Activated CD4-positive, alpha-beta T cell treated with anti-CD3 and anti-CD28 coated beads, Interleukin-2, amount 50 U/mL, for 4 hours (primary cell): ENCODE data around the gene TGM1.

Experiments
- DNase-seq, 2 experiments: peaks; one replicate each; pipeline ENCODE4 v3.0.0-alpha.2; 2020

TGM1 gene

GRCh38 chr14:24291446-24292117 is 28.6 kb upstream of the TGM1 start:
- no peak for DNase-seq

GRCh38 chr14:24290746-24291145 is 27.8 kb upstream of the TGM1 start:
- no peak for DNase-seq

GRCh38 chr14:24289649-24290280 is 26.8 kb upstream of the TGM1 start:
- DNase-seq, result no peak

DNA sequence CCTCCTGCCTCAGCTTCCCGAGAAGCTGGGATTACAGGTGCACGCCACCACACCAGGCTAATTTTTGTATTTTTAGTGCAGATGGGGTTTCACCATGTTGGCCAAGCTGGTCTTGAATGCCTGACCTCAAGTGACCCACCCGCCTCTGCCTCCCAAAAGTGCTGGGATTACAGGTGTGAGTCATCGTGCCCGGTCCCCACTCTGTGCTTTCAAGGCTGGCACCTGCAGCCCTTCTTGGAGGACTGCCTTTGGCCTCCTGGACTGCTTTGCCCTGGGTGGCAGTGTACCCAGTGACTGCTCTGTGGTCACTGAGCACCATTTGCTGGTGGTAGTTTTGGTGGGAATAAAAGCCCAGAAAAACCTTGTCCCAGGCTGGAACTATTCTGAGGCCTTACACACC is 24.0 kb upstream of the TGM1 start:
- DNase-seq, result no peak

- no peak for DNase-seq
Observed at GRCh38 chr14:24285351-24285750, 22.4 kb upstream of the TGM1 start.

- no peak for DNase-seq
Observed at GRCh38 chr14:24284501-24285035, 21.6 kb upstream of the TGM1 start.

DNA sequence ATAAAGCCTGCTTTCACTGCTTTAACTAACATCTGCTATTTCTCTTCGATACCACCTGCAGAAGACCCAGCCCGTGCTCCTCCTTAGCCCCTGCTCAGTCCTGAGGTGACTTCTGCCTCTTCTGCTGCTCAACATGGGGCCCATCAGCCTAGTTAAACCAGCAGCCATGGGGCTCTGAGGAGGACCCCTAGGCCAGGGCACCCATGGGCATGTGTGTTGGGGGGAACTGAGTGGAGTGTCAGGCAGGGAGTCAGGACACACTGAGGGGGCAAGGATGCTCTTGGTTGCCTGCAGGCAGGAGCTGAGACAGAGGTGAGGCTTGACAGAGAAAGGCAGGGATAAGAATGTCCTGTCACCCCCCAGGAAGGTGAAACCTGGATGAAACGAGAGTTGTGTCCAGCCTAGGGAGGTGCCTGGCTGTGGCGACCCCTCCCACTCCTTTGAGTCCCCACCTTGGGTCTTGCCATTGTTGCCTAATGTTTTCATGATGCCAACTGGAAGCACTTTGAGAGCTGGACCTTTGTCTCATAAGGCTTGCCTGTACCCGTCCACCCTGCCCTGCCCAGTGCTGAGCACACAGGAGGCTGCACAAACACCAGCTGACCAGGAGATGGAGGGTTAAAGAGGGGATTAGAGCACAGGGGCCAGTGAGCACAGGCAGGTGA is 21.0 kb upstream of the TGM1 start:
- no peak for DNase-seq

DNA sequence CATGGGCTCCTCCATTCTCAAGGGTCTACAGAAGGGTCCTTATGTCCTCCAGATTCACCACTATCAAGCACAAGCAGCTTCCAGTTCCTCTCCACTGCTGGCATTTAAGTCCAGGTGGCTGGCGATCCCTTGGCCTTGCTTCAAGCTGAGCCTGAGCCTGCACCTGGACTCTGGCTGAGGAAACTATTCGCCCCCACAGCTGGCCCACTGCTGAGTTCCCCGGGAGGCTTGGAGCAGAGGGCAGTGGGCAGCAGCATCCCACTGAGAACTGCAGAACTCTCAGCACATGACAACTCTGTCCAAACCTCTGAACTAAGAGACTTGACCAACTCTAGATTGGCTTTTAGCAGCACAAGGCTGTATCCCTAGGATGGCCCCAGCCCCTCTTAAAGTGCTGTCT is 19.8 kb upstream of the TGM1 start:
- no peak for DNase-seq

GRCh38 chr14:24281636-24282035 is 18.7 kb upstream of the TGM1 start:
- no peak for DNase-seq

DNA sequence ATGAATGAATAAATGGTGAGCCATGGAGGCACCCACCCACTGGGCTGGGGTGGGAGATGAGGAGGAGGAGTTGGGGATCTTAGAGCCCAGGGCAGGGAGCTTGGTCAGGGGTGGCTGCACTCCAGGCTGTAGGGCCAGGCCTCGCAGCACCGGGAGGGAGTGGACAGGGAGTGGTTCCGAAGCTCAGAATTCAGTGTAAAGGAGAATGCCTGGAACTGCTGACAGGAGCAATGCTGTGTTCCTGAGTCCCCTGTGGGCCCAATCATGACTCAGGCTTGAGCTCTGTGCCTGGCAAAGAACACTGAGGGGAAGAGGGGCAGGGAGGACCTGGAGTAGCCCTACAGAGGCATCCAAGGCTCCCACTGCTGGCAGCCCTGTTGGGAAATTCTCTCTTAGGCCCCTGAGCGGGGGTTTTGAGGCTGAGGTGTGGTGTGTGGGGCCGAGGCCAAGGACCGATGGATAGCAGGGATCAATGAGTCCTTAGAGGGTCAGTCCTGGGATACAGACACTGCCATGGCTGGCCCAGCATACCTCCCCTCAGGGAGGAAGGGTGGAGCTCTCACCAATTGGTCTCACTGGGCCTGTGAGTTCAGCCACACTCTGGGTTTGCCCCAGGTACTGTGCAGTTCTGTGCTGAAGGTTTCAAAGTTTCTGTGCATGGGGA is 18.0 kb upstream of the TGM1 start:
- DNase-seq, result no peak

GRCh38 chr14:24279301-24280186 is 16.6 kb upstream of the TGM1 start:
- DNase-seq, result peak; percentile 53

- no peak for DNase-seq
Observed at GRCh38 chr14:24278424-24278823, 15.4 kb upstream of the TGM1 start.

DNA sequence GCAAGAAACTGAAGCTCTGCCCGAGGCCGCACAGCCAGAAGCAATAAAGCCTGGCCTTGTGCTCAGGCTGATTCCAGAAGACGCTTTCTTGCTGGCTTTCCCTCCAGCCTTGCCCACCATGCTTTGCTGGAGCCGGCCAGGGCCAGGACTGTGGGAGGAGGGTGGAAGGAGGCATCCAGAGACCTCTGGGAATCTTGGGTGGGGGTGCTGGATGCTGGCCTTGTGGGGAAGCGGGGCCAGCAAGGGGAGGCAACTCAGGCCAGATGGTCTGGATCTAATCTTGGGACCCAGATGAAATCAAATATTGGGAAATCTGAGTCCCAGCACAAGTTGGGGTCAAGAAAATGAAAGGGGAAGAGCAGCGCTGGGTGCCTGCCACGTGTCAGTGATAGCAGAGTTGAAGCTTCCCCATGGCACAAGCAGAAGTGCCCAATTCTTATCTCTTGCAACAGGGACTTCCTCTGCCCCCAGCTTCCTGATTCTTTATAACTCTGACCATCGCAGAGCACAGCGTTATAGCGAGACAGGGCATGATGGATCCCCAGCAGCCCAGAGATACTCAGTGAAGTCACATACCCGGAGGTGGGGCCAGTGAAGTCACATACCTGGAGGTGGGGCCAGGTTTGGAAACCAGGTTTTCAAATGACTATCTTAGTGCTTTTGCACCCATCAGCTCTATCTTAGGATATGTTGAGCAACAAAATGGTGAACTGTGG is 14.8 kb upstream of the TGM1 start:
- no peak for DNase-seq

GRCh38 chr14:24277071-24277470 is 14.1 kb upstream of the TGM1 start:
- DNase-seq, result no peak

GRCh38 chr14:24274101-24274543 is 11.1 kb upstream of the TGM1 start:
- peak; percentile 48 to 51 for DNase-seq

GRCh38 chr14:24273422-24273998 is 10.5 kb upstream of the TGM1 start:
- DNase-seq, result no peak

DNA sequence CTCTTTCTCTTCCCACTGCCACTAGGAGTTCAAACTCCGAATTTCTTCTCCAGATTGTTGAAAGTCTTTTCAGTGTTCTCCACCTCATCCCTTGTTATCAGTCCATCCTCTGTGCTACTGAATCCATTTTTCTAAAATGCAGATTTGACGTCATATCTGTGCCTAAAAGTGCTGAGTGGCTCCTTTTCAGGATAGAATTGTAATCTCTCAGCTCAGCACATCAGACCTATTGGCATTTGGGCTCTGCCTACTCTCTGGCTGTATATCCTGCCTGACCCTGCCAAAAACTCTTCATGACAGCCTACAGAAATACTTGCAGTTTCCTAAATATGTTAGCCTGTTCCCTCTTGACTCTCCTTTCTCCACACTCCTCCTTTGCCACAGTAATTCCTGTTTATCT is 9.5 kb upstream of the TGM1 start:
- DNase-seq, result no peak

DNA sequence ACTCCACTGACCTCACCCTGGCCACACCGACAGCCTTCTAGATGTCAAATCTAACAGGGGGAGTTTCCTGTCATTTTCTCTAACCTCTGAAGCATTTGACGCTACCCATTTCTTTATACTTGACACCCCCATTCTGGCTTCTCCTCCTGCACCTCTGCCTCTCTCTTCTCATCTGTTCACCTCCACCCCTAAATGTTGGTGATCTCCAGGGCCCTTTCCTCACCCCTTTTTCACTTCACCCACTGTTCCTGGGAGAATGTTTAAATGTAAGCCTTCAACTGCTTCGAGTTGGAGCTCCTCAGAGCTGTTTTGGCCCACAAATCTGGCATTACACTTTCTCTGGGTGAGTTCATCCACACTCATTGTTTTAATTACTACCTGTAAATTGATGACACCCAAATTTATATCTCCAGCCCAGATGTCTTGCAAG is 8.9 kb upstream of the TGM1 start:
- no peak for DNase-seq

DNA sequence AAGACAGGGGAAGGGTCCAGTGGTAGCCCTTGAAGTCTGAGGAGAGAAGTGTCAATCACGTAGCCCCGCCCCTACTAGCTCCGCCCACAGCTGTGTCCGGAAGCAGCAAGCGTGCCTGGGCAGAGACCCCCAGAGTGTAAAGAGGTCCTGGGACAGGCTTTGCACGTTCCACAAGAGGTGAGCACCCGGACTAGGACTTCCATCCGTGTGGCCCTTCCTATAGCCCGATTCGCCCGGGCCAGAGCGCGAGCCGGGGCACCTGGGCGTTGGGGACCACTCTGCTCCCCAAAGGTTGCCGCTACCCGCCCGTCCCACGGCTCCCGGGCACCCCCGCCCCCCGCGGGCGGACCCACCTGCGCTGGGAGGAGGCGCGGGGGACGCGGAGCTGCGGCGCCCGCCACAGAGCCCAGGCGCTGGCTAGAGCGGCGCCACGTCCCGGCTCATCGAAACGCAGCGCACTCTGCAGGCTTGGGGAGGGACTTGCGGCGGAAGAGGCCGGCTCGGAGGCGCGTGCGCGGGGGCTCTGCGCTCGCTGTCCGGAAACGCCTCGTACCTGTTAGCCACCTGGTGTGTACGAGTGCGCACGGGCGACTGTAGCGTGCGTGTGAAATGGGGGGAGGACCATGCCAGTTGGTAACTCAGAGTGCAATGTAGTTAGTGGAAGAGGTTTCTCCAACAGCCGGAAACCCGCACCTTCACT is 8.3 kb upstream of the TGM1 start, which contains the start of gene RABGGTA:
RABGGTA (minus strand) TSS at position 464 of the 700 bp plus-strand sequence. CDS start 482 bp downstream, outside the sequence.
- peak; percentile 85 to 90 for DNase-seq

DNA sequence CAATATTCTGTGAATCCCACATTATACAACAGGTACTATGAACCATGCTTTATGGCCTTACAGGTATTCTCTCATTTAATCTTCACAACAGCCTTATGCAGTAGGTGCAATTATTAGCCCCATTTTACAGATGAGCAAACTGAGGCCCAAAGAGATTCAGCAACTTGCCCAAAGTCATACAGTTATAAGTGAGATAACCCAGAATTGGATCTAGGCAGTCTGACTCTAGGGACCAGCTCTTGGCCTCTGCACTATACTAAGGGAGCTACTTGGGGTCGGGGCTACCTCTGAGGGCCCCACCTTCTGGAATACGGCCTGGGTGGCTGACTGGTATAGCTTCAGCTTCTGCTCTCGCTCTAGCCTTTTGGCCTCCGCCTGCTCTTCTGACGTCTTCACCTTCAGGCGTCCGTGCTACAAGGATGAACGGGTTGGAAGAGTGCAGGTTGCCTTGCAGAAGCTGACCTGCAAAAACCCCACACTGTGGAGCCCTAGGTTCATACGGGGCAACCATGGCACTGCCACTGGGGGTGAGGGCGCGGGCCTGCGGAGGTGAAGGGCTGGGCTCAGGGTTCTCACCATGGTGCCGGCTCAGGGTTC is 7.7 kb upstream of the TGM1 start:
- DNase-seq, result peak in 1 of 2 experiments; percentile 4
